Stimulated activated CD8-positive, alpha-beta memory T cell treated with anti-CD3 and anti-CD28 coated beads, Interleukin-15, amount 100 ng/mL, for 4 hours (primary cell): ENCODE results near the gene TRMT11.
"Not testable (repeated sequence)": the region's sequence is repeated elsewhere in the genome, so short reads cannot be mapped to it uniquely, and the experiment has no call there.

Experiments used
- DNase-seq, 2 donors: peaks; one replicate each; pipeline ENCODE4 v3.0.0-alpha.2; 2020; ENCODE audit warnings: low read depth in 2 of 2

TRMT11 gene

GRCh38 chr6:125956506-125957390 lies 29.6 kb upstream of the TRMT11 start, which contains the start of gene HINT3:
Gene HINT3, plus strand, starts transcription at chr6:125956770. Its CDS starts 208 bp downstream, at chr6:125956978.
- DNase-seq: peak; percentile 93

- DNase-seq: no peak
These were observed 29.0 kb upstream of the TRMT11 start for GRCh38 chr6:125957391-125957693.

GRCh38 chr6:125957845-125958244 lies 28.5 kb upstream of the TRMT11 start:
- no peak for DNase-seq

- DNase-seq: no peak
These were observed 27.3 kb upstream of the TRMT11 start for GRCh38 chr6:125959041-125959440.

GRCh38 chr6:125961117-125961516 lies 25.2 kb upstream of the TRMT11 start:
- DNase-seq: no peak

- no peak for DNase-seq
These were observed 23.3 kb upstream of the TRMT11 start for GRCh38 chr6:125962900-125963497.

GRCh38 chr6:125963817-125964216 lies 22.5 kb upstream of the TRMT11 start:
- DNase-seq: no peak

GRCh38 chr6:125966569-125966968 lies 19.8 kb upstream of the TRMT11 start:
- no peak for DNase-seq

- no peak for DNase-seq
These were observed 17.8 kb upstream of the TRMT11 start for GRCh38 chr6:125968493-125968892.

GRCh38 chr6:125970760-125971159 lies 15.6 kb upstream of the TRMT11 start:
- no peak for DNase-seq

- DNase-seq: not testable (repeated sequence)
These were observed 13.9 kb upstream of the TRMT11 start for GRCh38 chr6:125972478-125972877.

GRCh38 chr6:125974214-125974866 lies 12.0 kb upstream of the TRMT11 start:
- no peak for DNase-seq

GRCh38 chr6:125979101-125979500 lies 7.2 kb upstream of the TRMT11 start:
- no peak for DNase-seq

- DNase-seq: no peak
These were observed 4.7 kb upstream of the TRMT11 start for GRCh38 chr6:125981571-125982185.

- DNase-seq: no peak
These were observed 2.9 kb upstream of the TRMT11 start for GRCh38 chr6:125983246-125983945.

GRCh38 chr6:125984311-125984710 lies 2.0 kb upstream of the TRMT11 start:
- DNase-seq: no peak

GRCh38 chr6:125985522-125985921 lies 818 bp upstream of the TRMT11 start:
- DNase-seq: no peak

- DNase-seq: no peak
These were observed 400 bp upstream of the TRMT11 start for GRCh38 chr6:125985979-125986300.

GRCh38 chr6:125987026-125987617 lies 782 bp downstream of the TRMT11 start:
- DNase-seq: no peak

- DNase-seq: no peak
These were observed 1.9 kb downstream of the TRMT11 start for GRCh38 chr6:125988280-125988679.

- no peak for DNase-seq
These were observed 3.3 kb downstream of the TRMT11 start for GRCh38 chr6:125989631-125990030.

GRCh38 chr6:125991653-125992052 lies 5.3 kb downstream of the TRMT11 start:
- no peak for DNase-seq
